GM18951 (cell line): Measurements from ENCODE around the gene SLF1.
"Not testable (repeated sequence)": the region's sequence is repeated elsewhere in the genome, so short reads cannot be mapped to it uniquely, and the experiment has no call there.

Source experiments
- POLR2A ChIP-seq: IDR thresholded peaks from 4 replicates; pipeline ENCODE4 v1.6.1; 2011; ENCODE audit warnings: mild to moderate bottlenecking; ENCODE audit not compliant: insufficient read length, insufficient read depth; ENCODE audit errors: extremely low read depth
- in situ Hi-C: fragments of 300-500 bp; cut with MboI; formaldehyde crosslinking; loops from one replicate; pipeline ENCODE4 v1.12.0; 2022; ENCODE audit warnings: low sequenced_read_pairs, mixed read lengths, inconsistent platforms; ENCODE audit not compliant: unreplicated experiment

The SLF1 gene

GRCh38 chr5:94618493-94619328 is at the start of gene SLF1, which contains the start of gene KIAA0825:
TSS of gene SLF1 (plus strand) at chr5:94618669. CDS start at chr5:94628811, 10,142 bp downstream.
TSS of gene KIAA0825 (minus strand) at chr5:94618604. CDS start at chr5:94537126, 81,478 bp downstream.
- TF ChIP-seq POLR2A = peak; percentile 72

DNA sequence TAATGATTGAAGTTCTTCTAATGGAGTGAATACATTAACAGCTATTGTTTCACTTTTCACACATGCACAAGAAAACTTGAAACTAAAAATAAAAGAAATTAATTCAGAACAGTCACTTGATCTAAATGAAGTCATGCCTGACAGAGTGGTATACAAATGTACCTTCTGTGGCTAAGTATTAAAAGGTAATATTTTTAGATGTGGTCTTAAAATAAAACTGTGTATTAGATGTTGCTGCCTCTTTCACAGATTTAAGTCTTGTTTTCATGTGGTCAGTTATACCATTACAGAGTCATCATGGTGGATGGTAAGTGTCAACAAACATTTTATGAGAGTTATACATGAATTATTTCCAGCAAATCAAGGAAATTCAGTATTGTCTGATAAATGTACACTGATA is 47.1 kb upstream of the SLF1 start:
- in situ Hi-C loops = no loop called here
- TF ChIP-seq POLR2A = no peak

More at GRCh38 chr5:94618493-94619328, at the start of gene SLF1, which contains the start of gene KIAA0825:
- in situ Hi-C loops = no loop called here

DNA sequence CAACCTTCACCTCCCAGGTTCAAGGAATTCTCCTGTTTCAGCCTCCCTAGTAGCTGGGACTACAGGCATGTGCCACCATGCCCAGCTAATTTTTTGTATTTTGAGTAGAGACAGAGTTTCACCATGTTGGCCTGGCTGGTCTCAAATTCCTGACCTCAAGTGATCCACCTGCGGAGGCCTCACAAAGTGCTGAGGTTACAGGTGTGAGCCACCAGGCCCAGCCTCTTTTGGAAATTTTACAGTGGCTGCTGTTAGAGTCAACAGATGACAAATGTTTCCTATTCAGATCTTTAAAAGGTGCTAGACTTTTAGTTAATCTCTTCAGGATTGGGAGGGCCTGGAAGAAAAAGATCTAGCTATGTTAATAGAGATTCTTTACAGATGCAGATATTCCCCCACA is 45.1 kb upstream of the SLF1 start:
- in situ Hi-C loops = not testable (repeated sequence)

- no peak for TF ChIP-seq POLR2A
- in situ Hi-C loops = no loop called here
Measured at GRCh38 chr5:94575196-94575595, 43.3 kb upstream of the SLF1 start.

GRCh38 chr5:94577466-94578245 is 40.8 kb upstream of the SLF1 start:
- in situ Hi-C loops = no loop called here
- TF ChIP-seq POLR2A = no peak

- TF ChIP-seq POLR2A = no peak
- in situ Hi-C loops = no loop called here
Measured at GRCh38 chr5:94595281-94595840, 23.1 kb upstream of the SLF1 start.

DNA sequence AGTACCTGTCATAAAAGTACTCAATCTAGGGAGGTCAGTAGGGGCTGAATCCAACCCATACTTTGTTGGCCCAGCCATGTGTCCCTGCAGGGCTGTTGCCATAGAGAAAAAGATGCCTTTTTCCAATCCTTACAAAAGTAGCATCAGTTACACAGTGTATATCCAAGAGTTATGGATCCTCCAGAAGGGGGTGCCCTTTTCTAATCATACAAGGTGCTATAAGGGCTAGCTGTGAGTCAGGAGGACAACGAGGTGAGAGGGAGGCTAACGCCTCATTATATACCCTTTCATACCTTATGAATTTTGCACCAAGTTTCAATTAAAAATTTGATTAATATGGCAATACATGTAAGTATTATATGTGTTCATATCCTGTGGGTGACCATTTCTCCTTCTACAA is 4.9 kb upstream of the SLF1 start:
- in situ Hi-C loops = no loop called here
- TF ChIP-seq POLR2A = no peak

DNA sequence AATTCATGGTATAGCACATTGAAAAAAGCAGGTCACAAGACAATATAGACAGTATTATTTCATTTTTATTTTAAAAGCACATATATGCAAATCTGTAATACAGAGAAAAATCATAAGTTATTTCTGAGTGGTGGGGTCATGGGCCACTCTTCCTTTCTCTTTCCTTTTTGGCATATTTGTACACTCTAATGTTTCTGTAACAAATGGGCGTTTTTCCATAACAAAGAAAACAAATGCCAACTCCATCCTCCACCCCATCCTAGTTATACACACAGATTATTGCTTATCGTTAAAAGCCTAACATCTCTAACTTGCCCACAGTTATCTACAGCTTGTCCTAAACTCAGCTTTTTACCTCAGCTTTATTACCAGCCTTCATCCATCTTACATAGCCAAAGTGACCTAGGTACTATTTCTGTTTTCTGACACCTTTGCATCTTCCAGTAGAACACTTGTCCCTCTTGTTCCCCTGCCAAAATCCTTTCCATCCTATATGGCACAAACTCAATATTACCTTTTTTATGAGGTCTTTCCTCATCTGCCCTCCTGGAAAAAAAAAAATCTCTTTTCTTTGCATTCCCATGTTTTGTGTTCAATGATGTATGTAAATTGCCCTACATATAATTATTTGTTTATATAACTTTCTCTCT is 4.2 kb upstream of the SLF1 start:
- in situ Hi-C loops = no loop called here

DNA sequence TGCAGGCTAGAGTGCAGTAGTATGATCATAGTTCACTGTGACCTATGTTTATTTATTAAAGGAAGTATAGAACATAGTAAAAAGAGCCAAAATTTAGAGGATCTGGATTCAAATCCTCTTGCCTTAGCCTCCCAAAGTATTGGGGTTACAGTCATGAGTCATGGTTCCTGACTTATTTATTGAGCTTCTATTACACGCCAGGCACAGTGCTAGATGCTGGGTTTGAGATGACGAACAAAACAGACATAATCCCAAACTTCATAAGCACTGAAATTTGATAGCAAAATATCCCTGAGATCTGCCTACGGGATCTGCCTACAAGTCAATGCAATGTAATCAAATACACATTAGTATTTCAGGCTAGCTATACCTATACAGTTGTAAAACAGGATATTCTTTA is 2.6 kb upstream of the SLF1 start:
- in situ Hi-C loops = no loop called here
- no peak for TF ChIP-seq POLR2A

More for the DNA sequence above, 4.2 kb upstream of the SLF1 start:
- no peak for TF ChIP-seq POLR2A

DNA sequence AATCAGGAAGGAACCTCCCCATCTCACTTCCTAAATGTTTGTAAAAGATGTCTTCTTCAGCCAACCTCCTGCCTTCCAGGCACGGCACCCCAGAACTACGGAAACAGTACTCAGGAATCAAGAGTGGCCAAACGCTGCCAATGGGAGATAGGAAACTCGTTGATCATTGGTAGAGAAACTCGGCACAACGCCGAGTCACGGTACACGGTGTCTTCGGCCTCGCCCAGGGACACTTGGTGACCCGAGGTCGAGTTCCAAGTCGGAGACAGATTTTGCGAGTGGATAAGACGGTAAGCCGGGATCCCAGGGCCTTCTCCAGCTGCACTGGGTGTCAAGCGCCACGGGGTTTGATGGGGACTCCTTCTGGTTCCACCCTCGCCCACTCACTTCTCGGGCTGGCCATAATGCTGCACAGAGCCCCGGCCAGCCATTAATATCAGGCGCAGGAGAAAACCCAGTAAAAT is 408 bp upstream of the SLF1 start:
- in situ Hi-C loops = no loop called here
- TF ChIP-seq POLR2A = no peak

DNA sequence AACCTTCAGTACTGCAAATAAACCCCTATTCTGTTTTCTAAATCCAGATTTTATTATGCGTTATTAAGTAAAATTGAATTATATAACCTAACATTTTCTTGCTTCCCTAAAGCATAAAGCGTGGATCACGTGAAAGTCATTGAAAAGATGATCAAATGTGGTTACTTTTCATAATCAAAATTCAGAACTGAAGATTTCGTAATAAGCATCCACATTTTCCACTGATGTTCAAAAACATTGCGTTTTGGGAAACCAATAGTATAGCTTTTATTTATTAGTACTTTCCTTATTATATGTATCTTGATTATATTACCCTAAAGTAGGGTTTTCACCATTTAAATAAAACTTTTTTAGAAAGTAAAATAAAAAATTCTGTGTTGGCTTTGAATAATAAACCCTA is 1.8 kb downstream of the SLF1 start:
- in situ Hi-C loops = no loop called here

GRCh38 chr5:94621763-94622162 is 3.3 kb downstream of the SLF1 start:
- in situ Hi-C loops = no loop called here
- no peak for TF ChIP-seq POLR2A

More for the DNA sequence above, 1.8 kb downstream of the SLF1 start:
- no peak for TF ChIP-seq POLR2A

- in situ Hi-C loops = no loop called here
- no peak for TF ChIP-seq POLR2A
Measured at GRCh38 chr5:94623011-94623410, 4.5 kb downstream of the SLF1 start.
